HepG2 (cell line): ENCODE data around the gene NCAPD2. TPM values are rescaled to one million over a fixed set of nuclear protein-coding genes. Genes with fewer than 3 reads are reported as not detected.

Source experiments
- ELF1 ChIP-seq: sonication (generic); formaldehyde crosslinking; IDR thresholded peaks from 2 replicates; pipeline ENCODE4 v1.4.0; 2020; ENCODE audit warnings: missing genetic modification reagents
- ERF ChIP-seq: IDR thresholded peaks from 2 replicates; pipeline ENCODE4 v1.6.1; 2018; ENCODE audit warnings: missing biosample characterization, missing genetic modification reagents
- IRF2 ChIP-seq: IDR thresholded peaks from 2 replicates; pipeline ENCODE4 v1.6.1; 2018; ENCODE audit warnings: missing genetic modification reagents, missing compliant biosample characterization
- KDM3A ChIP-seq: IDR thresholded peaks from 2 replicates; pipeline ENCODE4 v1.6.1; 2018; ENCODE audit warnings: low read depth, missing compliant biosample characterization
- NFYB ChIP-seq: sonication (generic); formaldehyde crosslinking; IDR thresholded peaks from 2 replicates; pipeline ENCODE4 v1.4.0; 2020; ENCODE audit warnings: missing genetic modification reagents
- NONO ChIP-seq, 2 experiments: fragments of 450-650 bp in 1 of 2; sonication (generic) in 1 of 2; formaldehyde crosslinking in 1 of 2; IDR thresholded peaks in 1 of 2; conservative IDR thresholded peaks in 1 of 2; 2 replicates each; pipeline versions ENCODE4 v1.6.1 to v1.8.0; 2017 to 2022; ENCODE audit warnings: mild to moderate bottlenecking in 1 of 2, missing genetic modification reagents in 1 of 2, moderate library complexity in 1 of 2
- RBAK ChIP-seq: sonication (generic); formaldehyde crosslinking; IDR thresholded peaks from 2 replicates; pipeline ENCODE4 v1.5.1; 2020; ENCODE audit warnings: mild to moderate bottlenecking, missing genetic modification reagents
- SAP130 ChIP-seq: IDR thresholded peaks from 2 replicates; pipeline ENCODE4 v1.6.1; 2016; ENCODE audit warnings: low read depth
- SIN3B ChIP-seq: fragments of 150-350 bp; IDR thresholded peaks from 2 replicates; pipeline ENCODE4 v1.6.1; 2014; ENCODE audit warnings: low read length
- ZNF230 ChIP-seq: sonication (generic); formaldehyde crosslinking; IDR thresholded peaks from 2 replicates; pipeline ENCODE4 v1.4.0; 2020; ENCODE audit warnings: mild to moderate bottlenecking, missing genetic modification reagents
- ZNF333 ChIP-seq: sonication (generic); formaldehyde crosslinking; IDR thresholded peaks from 2 replicates; pipeline ENCODE4 v1.4.0; 2020; ENCODE audit warnings: mild to moderate bottlenecking, missing genetic modification reagents, borderline replicate concordance
- ZNF670 ChIP-seq: sonication (generic); formaldehyde crosslinking; IDR thresholded peaks from 2 replicates; pipeline ENCODE4 v1.8.0; 2022; ENCODE audit warnings: mild to moderate bottlenecking, missing genetic modification reagents, borderline replicate concordance
- ZNF746 ChIP-seq: sonication (generic); formaldehyde crosslinking; IDR thresholded peaks from 2 replicates; pipeline ENCODE4 v1.8.0; 2022; ENCODE audit warnings: mild to moderate bottlenecking, missing genetic modification reagents
- polyA plus RNA-seq, 8 experiments: library from polyadenylated mRNA; depleted of rRNA in 3 of 8; stranded (reverse) in 7 of 8; unstranded in 1 of 8; fragments of >200 nt; fragmentation: Illumina TruSeq in 4 of 8; extraction: Trizol in 4 of 8; gene quantifications; 2 replicates each; pipeline versions ENCODE4 v1.2.1 to v1.2.3, GENCODE V29; 2011 to 2016; ENCODE audit warnings: low read depth in 4 of 8, missing spikeins in 1 of 8, mixed read lengths in 1 of 8; ENCODE audit not compliant: insufficient read depth in 1 of 8
- total RNA-seq, 5 experiments: library from RNA; depleted of rRNA; stranded (reverse); fragments of >200 nt; fragmentation: Illumina TruSeq; extraction: Trizol; gene quantifications; 2 replicates each; pipeline ENCODE4 v1.2.3, GENCODE V29; 2016; ENCODE audit warnings: low read depth in 1 of 5
- TF ChIP-seq, protein P1 (sequence below): sonication (generic); formaldehyde crosslinking; IDR thresholded peaks from one replicate; pipeline ENCODE4 v1.5.1; 2020; ENCODE audit warnings: mild to moderate bottlenecking, missing genetic modification reagents; ENCODE audit errors: not compliant biosample characterization
- TF ChIP-seq, protein P2 (sequence below): sonication (generic); formaldehyde crosslinking; IDR thresholded peaks from 2 replicates; pipeline ENCODE4 v1.5.1; 2020; ENCODE audit warnings: missing genetic modification reagents, mild to moderate bottlenecking, borderline replicate concordance
- TF ChIP-seq, protein P3 (sequence below): sonication (generic); formaldehyde crosslinking; IDR thresholded peaks from 2 replicates; pipeline ENCODE4 v1.4.0; 2020; ENCODE audit warnings: low read depth, missing genetic modification reagents

The NCAPD2 gene
- total and polyA plus RNA-seq, 2 of the 13 experiments (the other 11 are each of a cell fraction or from before 2014, with no cell fraction given) = 51.1 to 65.6 TPM

DNA sequence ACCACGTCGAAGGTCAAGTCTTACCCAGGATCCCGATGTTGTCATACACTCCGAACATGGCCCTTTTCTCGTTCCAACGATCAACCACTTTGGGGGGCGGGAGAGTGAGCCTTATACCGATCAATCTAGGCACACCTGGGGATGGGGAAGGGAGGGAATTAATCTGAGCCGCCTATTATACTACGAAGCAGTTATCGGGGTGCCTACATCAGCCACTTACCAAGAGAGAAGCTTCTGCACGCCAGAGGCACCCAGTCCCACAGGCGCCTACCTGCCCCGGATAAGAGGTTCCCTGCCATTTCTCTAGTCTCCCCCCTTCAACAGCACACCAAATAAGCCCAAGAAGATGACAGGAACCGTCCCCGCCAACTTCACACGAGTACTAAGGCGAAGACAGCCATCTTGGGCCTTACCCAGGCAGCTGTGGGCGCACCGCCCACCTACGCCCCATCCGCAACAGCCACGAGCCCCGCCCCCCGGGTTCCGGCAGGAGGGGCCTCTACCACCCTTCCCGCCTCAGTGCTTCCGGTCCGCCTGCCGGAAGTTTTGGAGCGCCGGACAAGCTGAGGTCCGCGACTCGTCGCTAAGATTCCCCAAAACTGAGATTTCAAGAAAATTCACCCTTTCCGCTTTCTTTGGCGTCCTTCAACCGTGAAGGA is 935 bp upstream of the NCAPD2 start, which contains the start of gene MRPL51 (continued):
- TF ChIP-seq, protein P1, sequence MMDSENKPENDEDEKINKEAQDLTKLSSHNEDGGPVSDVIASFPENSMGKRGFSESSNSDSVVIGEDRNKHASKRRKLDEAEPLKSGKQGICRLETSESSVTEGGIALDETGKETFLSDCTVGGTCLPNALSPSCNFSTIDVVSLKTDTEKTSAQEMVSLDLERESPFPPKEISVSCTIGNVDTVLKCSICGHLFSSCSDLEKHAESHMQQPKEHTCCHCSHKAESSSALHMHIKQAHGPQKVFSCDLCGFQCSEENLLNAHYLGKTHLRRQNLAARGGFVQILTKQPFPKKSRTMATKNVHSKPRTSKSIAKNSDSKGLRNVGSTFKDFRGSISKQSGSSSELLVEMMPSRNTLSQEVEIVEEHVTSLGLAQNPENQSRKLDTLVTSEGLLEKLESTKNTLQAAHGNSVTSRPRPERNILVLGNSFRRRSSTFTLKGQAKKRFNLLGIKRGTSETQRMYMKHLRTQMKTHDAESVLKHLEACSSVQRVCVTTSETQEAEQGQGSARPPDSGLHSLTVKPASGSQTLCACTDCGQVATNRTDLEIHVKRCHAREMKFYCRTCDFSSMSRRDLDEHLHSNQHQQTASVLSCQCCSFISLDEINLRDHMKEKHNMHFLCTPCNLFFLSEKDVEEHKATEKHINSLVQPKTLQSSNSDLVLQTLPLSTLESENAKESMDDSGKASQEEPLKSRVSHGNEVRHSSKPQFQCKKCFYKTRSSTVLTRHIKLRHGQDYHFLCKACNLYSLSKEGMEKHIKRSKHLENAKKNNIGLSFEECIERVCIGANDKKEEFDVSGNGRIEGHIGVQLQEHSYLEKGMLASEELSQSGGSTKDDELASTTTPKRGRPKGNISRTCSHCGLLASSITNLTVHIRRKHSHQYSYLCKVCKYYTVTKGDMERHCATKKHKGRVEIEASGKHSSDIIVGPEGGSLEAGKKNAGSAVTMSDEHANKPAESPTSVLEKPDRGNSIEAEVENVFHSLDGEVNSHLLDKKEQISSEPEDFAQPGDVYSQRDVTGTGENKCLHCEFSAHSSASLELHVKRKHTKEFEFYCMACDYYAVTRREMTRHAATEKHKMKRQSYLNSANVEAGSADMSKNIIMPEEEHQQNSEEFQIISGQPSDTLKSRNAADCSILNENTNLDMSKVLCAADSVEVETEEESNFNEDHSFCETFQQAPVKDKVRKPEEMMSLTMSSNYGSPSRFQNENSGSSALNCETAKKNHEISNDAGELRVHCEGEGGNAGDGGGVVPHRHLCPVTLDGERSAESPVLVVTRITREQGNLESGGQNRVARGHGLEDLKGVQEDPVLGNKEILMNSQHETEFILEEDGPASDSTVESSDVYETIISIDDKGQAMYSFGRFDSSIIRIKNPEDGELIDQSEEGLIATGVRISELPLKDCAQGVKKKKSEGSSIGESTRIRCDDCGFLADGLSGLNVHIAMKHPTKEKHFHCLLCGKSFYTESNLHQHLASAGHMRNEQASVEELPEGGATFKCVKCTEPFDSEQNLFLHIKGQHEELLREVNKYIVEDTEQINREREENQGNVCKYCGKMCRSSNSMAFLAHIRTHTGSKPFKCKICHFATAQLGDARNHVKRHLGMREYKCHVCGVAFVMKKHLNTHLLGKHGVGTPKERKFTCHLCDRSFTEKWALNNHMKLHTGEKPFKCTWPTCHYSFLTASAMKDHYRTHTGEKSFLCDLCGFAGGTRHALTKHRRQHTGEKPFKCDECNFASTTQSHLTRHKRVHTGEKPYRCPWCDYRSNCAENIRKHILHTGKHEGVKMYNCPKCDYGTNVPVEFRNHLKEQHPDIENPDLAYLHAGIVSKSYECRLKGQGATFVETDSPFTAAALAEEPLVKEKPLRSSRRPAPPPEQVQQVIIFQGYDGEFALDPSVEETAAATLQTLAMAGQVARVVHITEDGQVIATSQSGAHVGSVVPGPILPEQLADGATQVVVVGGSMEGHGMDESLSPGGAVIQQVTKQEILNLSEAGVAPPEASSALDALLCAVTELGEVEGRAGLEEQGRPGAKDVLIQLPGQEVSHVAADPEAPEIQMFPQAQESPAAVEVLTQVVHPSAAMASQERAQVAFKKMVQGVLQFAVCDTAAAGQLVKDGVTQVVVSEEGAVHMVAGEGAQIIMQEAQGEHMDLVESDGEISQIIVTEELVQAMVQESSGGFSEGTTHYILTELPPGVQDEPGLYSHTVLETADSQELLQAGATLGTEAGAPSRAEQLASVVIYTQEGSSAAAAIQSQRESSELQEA (CRISPR knock-in tag) = no peak
- TF ChIP-seq ZNF746 (peak; percentile 26; the same call in 1 of the 2 replicates), ELF1 (CRISPR knock-in tag) (peak; percentile 88), ZNF230 (CRISPR knock-in tag) (0 out of 2 replicates have a peak, but pooled peaks have one; percentile 65), NFYB (no peak), SIN3B (peak; percentile 77), ZNF670 (CRISPR knock-in tag) (peak; percentile 46; the same call in 1 of the 2 replicates), ZNF333 (CRISPR knock-in tag) (peak; percentile 46; the same call in 1 of the 2 replicates), IRF2 (peak; percentile 86), RBAK (CRISPR knock-in tag) (no peak), ERF (0 out of 2 replicates have a peak, but pooled peaks have one; percentile 47), KDM3A (CRISPR knock-in tag) (peak; percentile 37; the same call in 1 of the 2 replicates), SAP130 (CRISPR knock-in tag) (peak; percentile 89), NONO (IDR thresholded peaks at IDR 0.05) (no peak), NONO (CRISPR knock-in tag; conservative IDR thresholded peaks at IDR 0.05) (no peak)
- TF ChIP-seq, protein P2, sequence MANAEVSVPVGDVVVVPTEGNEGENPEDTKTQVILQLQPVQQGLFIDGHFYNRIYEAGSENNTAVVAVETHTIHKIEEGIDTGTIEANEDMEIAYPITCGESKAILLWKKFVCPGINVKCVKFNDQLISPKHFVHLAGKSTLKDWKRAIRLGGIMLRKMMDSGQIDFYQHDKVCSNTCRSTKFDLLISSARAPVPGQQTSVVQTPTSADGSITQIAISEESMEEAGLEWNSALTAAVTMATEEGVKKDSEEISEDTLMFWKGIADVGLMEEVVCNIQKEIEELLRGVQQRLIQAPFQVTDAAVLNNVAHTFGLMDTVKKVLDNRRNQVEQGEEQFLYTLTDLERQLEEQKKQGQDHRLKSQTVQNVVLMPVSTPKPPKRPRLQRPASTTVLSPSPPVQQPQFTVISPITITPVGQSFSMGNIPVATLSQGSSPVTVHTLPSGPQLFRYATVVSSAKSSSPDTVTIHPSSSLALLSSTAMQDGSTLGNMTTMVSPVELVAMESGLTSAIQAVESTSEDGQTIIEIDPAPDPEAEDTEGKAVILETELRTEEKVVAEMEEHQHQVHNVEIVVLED (CRISPR knock-in tag) = peak; percentile 58; the same call in 1 of the 2 replicates
- TF ChIP-seq, protein P3, sequence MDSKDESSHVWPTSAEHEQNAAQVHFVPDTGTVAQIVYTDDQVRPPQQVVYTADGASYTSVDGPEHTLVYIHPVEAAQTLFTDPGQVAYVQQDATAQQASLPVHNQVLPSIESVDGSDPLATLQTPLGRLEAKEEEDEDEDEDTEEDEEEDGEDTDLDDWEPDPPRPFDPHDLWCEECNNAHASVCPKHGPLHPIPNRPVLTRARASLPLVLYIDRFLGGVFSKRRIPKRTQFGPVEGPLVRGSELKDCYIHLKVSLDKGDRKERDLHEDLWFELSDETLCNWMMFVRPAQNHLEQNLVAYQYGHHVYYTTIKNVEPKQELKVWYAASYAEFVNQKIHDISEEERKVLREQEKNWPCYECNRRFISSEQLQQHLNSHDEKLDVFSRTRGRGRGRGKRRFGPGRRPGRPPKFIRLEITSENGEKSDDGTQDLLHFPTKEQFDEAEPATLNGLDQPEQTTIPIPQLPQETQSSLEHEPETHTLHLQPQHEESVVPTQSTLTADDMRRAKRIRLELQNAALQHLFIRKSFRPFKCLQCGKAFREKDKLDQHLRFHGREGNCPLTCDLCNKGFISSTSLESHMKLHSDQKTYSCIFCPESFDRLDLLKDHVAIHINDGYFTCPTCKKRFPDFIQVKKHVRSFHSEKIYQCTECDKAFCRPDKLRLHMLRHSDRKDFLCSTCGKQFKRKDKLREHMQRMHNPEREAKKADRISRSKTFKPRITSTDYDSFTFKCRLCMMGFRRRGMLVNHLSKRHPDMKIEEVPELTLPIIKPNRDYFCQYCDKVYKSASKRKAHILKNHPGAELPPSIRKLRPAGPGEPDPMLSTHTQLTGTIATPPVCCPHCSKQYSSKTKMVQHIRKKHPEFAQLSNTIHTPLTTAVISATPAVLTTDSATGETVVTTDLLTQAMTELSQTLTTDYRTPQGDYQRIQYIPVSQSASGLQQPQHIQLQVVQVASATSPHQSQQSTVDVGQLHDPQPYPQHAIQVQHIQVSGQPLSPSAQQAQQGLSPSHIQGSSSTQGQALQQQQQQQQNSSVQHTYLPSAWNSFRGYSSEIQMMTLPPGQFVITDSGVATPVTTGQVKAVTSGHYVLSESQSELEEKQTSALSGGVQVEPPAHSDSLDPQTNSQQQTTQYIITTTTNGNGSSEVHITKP (CRISPR knock-in tag) = no peak
